OCI-LY3 (cell line): Measurements from ENCODE around the gene PLEKHH2.

Experiments
- CTCF ChIP-seq: fragments of 200-600, 300-600 bp; sonication (generic); IDR thresholded peaks from 2 replicates; pipeline ENCODE4 v1.5.1; 2014; ENCODE audit warnings: antibody characterized with exemption, low read length, low read depth
- EZH2phosphoT487 ChIP-seq: fragments of 200-600 bp; shearing (Covaris generic); IDR thresholded peaks from 2 replicates; pipeline ENCODE4 v1.6.1; 2018; ENCODE audit warnings: antibody characterized with exemption, mixed run types, low read depth

GRCh38 chr2:43778233-43778632 lies 141.2 kb downstream of the PLEKHH2 start:
- no peak for TF ChIP-seq CTCF
- no peak for TF ChIP-seq EZH2phosphoT487
